Activated naive CD4-positive, alpha-beta T cell treated with anti-CD3 and anti-CD28 coated beads, Interleukin-2, amount 50 U/mL, for 16 hours (primary cell): ENCODE results near the gene NR1H3.
"Not testable (repeated sequence)": the region's sequence is repeated elsewhere in the genome, so short reads cannot be mapped to it uniquely, and the experiment has no call there.

Source experiments
- DNase-seq: peaks from one replicate; pipeline ENCODE4 v3.0.0-alpha.2; 2020

The NR1H3 gene

DNA sequence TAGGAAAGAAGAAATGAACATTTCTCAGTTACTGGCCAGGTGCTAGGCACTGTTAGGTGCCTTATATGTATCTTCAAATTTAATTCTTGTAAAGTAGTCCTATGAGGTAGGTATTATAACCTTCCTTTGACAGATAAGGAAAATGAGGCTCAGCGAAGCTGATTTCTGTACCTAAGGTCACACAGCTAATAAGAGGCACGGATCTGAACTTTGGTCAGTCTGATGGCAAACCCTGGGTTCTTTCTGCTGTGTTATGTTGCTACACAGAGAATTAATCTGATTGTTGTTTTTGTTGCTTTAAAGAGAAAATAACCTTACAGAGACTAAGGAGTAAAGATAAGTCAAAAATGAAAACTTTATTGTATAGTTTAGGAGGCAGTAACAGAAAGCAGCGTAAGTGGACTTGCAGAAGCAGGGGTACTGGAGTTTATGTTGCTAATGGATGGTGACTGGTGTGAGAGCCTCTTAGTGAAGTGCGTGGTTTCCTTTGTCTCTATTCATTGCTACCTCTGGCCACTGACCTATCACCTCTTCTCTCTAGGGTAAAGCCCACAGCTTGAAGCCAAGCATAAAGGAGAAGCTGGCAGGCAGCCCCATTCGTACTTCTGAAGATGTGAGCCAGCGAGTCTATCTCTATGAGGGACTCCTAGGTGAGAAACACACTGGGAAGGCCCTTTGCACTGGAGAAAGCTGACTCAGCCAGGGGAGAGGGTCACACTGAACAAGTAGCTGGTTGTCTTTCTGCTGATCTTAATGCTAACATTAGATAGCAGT, 50.4 kb downstream of the NR1H3 start:
- DNase-seq: no peak

DNA sequence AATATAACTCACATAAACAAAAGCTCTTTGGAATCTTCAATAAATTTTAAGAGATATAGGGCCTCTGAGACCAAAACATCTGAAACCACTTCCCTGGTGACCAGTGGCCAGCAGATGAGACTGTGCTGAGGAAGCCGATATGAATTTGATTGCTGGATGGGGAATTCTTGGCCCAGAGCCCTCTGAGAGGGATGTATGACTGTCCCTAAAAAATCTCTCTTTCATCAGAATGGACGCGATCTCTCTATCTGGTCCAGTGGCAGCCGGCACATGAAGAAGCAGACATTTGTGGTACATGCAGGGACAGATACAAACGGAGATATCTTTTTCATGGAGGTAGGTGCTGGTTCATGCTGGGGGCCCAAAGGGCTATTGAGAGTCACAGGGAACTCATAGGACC, 57.2 kb downstream of the NR1H3 start:
- DNase-seq: no peak

DNA sequence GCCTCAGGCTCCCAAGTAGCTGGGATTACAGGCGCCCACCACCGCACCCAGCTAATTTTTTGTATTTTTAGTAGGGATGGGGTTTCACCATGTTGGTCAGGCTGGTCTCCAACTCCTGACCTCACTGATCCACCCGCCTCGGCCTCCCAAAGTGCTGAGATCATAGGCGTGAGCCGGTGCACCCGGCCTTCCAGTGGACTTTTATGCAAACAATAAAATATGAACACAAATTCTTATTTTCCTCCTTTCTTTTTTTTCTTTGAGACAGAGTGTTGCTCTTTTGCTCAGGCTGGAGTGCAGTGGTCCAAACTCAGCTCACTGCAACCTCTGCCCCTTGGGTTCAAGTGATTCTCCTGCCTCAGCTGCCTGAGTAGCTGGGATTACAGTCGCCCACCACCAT, 58.7 kb downstream of the NR1H3 start:
- DNase-seq: not testable (repeated sequence)

DNA sequence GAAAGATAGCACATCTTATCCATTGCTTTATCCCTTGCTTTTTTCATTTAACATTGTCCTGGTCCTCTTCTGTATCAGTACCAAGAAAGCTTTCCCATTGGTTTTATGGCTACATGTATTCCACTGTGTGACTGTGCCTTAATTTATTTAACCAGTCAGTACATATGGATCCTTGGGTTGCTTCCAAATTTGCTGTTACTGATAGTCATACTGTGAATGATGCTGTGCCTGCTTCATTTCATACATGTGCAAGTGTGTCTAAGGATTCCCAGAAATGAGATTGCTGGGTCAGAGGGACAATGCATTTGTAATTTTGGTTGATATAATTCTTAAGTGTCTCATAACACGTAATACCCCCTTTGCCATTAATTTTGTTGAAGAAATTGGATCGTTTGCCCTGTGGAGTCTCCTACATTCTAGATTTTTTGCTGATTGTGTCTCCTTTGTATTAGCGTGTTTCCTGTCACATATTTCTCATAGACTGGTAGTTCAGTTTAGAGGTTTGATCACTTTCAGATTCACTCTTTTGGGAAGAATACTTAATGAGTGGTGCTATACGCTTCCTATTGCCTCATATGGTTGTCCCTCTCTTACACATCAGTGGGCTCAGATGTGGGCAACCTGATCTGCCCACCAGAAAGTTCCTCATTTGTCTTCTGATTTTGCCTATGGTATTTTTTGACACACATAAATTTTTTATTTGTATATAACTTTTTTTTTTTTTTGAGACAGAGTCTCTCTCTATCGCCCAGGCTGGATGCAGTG, 59.5 kb downstream of the NR1H3 start:
- no peak for DNase-seq

DNA sequence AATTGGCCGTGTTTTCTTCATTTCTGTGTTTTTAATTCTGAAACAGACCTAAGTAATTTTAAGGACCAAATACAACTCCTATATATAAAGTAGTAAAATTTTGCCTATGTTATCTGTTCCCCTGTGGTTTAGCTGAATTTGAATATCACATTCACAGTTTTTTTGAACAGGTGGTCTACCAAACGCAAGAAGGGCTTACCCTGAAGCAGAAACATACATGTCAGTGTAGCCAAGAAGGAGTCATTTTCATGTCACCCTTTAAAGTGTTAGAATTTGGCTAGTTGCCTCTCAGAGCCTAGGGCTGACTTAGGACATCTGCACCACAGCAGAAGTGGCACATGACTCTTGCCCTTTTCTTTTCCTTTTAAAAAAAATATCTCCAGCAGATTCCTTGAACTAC, 60.4 kb downstream of the NR1H3 start:
- DNase-seq: no peak
